Upper lobe of left lung (tissue), 4 donors: Measurements from ENCODE around the gene EPO.

Experiments
- CTCF ChIP-seq, 6 experiments: fragments of 450-650 bp in 4 of 6; fragments of 200-600 bp in 2 of 6; sonication (generic) in 2 of 6; IDR thresholded peaks; one replicate each; pipeline ENCODE4 v1.5.1; 2016 to 2019; ENCODE audit warnings: antibody characterized with exemption in 6 of 6
- EP300 ChIP-seq, 4 donors: sonication (generic); formaldehyde crosslinking; IDR thresholded peaks; one replicate each; pipeline ENCODE4 v1.5.1; 2017; ENCODE audit warnings: antibody characterized with exemption in 4 of 4, control low read depth in 2 of 4
- POLR2A ChIP-seq, 4 donors: fragments of 450-650 bp; IDR thresholded peaks; one replicate each; pipeline ENCODE4 v1.5.1; 2016 to 2017; ENCODE audit warnings: antibody characterized with exemption in 4 of 4, mild to moderate bottlenecking in 2 of 4
- POLR2AphosphoS5 ChIP-seq, 2 donors: sonication (generic); formaldehyde crosslinking; IDR thresholded peaks; one replicate each; pipeline ENCODE4 v1.5.1; 2017; ENCODE audit warnings: antibody characterized with exemption in 2 of 2

GRCh38 chr7:100688326-100688860 is 31.9 kb upstream of the EPO start:
- TF ChIP-seq CTCF (IDR thresholded peaks at IDR 0.05): no peak
- TF ChIP-seq POLR2A (IDR thresholded peaks at IDR 0.05): no peak
- TF ChIP-seq EP300 (IDR thresholded peaks at IDR 0.05): no peak
- no peak for TF ChIP-seq POLR2AphosphoS5 (IDR thresholded peaks at IDR 0.05)
